ENCODE data around the gene PLEKHA5.

The PLEKHA5 gene

GRCh38 chr12:19203539-19204506 lies 74.3 kb downstream of the PLEKHA5 start:
- DNase-seq (ENCODE audit: low read depth) = no peak
- no peak for TF ChIP-seq CTCF (conservative IDR thresholded peaks at IDR 0.05; ENCODE audit: low read depth, low read length)
- H3K4me3 ChIP-seq (ENCODE audit: low read depth, low read length) = no peak overlapping the region

GRCh38 chr12:19205120-19205519 lies 75.6 kb downstream of the PLEKHA5 start:
- no peak overlapping the region for H3K4me3 ChIP-seq (ENCODE audit: low read depth, low read length)
- DNase-seq (ENCODE audit: low read depth) = no peak
- TF ChIP-seq CTCF (conservative IDR thresholded peaks at IDR 0.05; ENCODE audit: low read depth, low read length) = no peak

- no peak overlapping the region for H3K4me3 ChIP-seq (ENCODE audit: low read depth, low read length)
- no peak for TF ChIP-seq CTCF (conservative IDR thresholded peaks at IDR 0.05; ENCODE audit: low read depth, low read length)
- DNase-seq (ENCODE audit: low read depth) = no peak
Measured at GRCh38 chr12:19206493-19207077, 77.1 kb downstream of the PLEKHA5 start.

- no peak for TF ChIP-seq CTCF (conservative IDR thresholded peaks at IDR 0.05; ENCODE audit: low read depth, low read length)
- H3K4me3 ChIP-seq (ENCODE audit: low read depth, low read length) = no peak overlapping the region
- DNase-seq (ENCODE audit: low read depth) = peak; percentile 50
Measured at GRCh38 chr12:19208456-19208855, 78.9 kb downstream of the PLEKHA5 start.

- DNase-seq (ENCODE audit: low read depth) = no peak
- no peak for TF ChIP-seq CTCF (conservative IDR thresholded peaks at IDR 0.05; ENCODE audit: low read depth, low read length)
- H3K4me3 ChIP-seq (ENCODE audit: low read depth, low read length) = no peak overlapping the region
Measured at GRCh38 chr12:19209661-19210060, 80.1 kb downstream of the PLEKHA5 start.

GRCh38 chr12:19211802-19212201 lies 82.3 kb downstream of the PLEKHA5 start:
- no peak overlapping the region for H3K4me3 ChIP-seq (ENCODE audit: low read depth, low read length)
- DNase-seq (ENCODE audit: low read depth) = no peak
- no peak for TF ChIP-seq CTCF (conservative IDR thresholded peaks at IDR 0.05; ENCODE audit: low read depth, low read length)
